ENCODE results near the gene DHTKD1.
A peak's percentile ranks its signal among the peaks of the same experiment; 100 is the strongest.

Gene DHTKD1

GRCh38 chr10:12098966-12099365, 30.2 kb downstream of the DHTKD1 start:
- Mint-ChIP-seq H3K27me3 (no peaks in the 10 kb centered on the region), H3K9me3 (no peaks in the 10 kb centered on the region), H3K4me3 (no peak overlapping the region), H3K27ac (no peak overlapping the region), H3K4me1 (peaks cover 6% of the 10 kb centered on the region), H3K36me3 (peaks cover 56% of the 10 kb centered on the region)
- no peak for ATAC-seq

DNA sequence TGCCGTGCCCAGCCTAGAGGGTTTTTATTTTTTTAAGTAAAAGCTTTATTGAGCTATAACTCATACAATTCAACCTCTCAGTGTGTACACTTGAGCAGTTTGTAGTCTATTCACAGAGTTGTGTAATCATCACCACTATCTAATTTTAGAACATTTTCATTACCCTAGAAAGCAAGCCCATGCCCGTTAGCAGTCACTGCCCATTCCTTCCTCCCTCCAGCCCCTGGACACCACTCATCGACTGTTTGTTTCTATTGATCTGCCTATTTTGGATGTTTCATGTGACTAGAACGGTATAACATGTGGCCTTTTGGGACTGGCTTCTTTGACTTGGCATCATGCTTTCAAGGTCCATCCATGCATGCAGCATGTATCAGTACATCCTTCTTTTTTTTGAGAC, 35.0 kb downstream of the DHTKD1 start:
- no peaks in the 10 kb centered on the region for H3K9me3 Mint-ChIP-seq
- peaks cover 6% of the 10 kb centered on the region for H3K4me1 Mint-ChIP-seq
- H3K27ac Mint-ChIP-seq: no peak overlapping the region
- H3K4me3 Mint-ChIP-seq: no peak overlapping the region
- peaks cover 72% of the 10 kb centered on the region for H3K36me3 Mint-ChIP-seq
- no peaks in the 10 kb centered on the region for H3K27me3 Mint-ChIP-seq
- ATAC-seq: no peak

DNA sequence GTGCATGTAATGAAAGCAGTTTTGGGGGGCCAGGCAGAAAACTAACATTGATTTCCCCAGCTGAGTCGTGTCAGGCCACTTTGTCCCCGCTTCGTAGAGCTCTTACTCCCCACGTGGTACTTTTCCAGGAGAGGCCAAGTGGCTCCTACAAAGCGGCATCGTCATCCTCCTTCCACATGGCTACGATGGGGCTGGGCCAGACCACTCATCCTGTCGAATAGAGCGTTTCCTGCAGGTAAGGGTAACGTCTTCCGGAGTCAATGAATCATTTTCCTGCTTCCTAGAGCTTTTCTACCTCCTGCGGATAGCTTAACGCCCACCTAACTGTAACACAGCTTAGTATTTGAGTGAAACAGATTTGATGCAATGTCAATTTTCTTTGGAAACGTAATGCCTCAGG, 39.0 kb downstream of the DHTKD1 start:
- Mint-ChIP-seq H3K9me3 (no peaks in the 10 kb centered on the region), H3K36me3 (peaks cover 76% of the 10 kb centered on the region), H3K27ac (no peak overlapping the region), H3K4me1 (peaks cover 17% of the 10 kb centered on the region), H3K27me3 (no peaks in the 10 kb centered on the region), H3K4me3 (no peak overlapping the region)
- ATAC-seq: no peak

- Mint-ChIP-seq H3K36me3 (peaks cover 69% of the 10 kb centered on the region), H3K27me3 (no peaks in the 10 kb centered on the region), H3K9me3 (no peaks in the 10 kb centered on the region), H3K4me1 (peaks cover 22% of the 10 kb centered on the region), H3K27ac (peak overlapping the region; percentile 1), H3K4me3 (no peak overlapping the region)
- no peak for ATAC-seq
Measured at GRCh38 chr10:12109286-12109685, 40.5 kb downstream of the DHTKD1 start.

DNA sequence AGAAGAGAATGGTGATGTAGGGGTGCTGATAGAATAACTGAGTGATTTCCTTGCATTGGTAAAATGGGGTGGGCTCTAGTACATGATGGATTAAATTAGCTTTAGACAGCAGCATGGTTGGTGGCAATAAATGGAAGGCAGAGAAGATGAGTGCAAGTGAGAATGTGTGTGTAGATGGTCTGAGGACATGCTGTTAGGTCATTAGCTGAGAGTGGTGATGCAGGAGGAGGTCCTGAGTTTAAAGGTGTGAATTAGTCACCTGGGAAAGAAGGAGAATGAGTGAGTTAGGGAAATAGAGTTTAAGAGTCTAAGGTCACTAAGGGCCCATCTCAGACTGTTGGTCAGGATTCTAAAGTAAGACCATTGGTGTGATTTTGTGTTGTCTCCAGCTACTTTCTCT, 42.8 kb downstream of the DHTKD1 start:
- Mint-ChIP-seq H3K4me1 (peaks cover 22% of the 10 kb centered on the region), H3K4me3 (no peak overlapping the region), H3K9me3 (no peaks in the 10 kb centered on the region), H3K27ac (peak overlapping the region; percentile 2), H3K27me3 (no peaks in the 10 kb centered on the region), H3K36me3 (peaks cover 59% of the 10 kb centered on the region)
- no peak for ATAC-seq

- Mint-ChIP-seq H3K36me3 (peaks cover 65% of the 10 kb centered on the region), H3K27ac (peak overlapping the region; percentile 2), H3K9me3 (no peaks in the 10 kb centered on the region), H3K4me3 (no peak overlapping the region), H3K4me1 (peaks cover 22% of the 10 kb centered on the region), H3K27me3 (no peaks in the 10 kb centered on the region)
- no peak for ATAC-seq
Measured at GRCh38 chr10:12113627-12114026, 44.9 kb downstream of the DHTKD1 start.

GRCh38 chr10:12121673-12122072, 52.9 kb downstream of the DHTKD1 start:
- Mint-ChIP-seq H3K36me3 (peaks cover 47% of the 10 kb centered on the region), H3K4me1 (peaks cover 34% of the 10 kb centered on the region), H3K27me3 (no peaks in the 10 kb centered on the region), H3K4me3 (peak overlapping the region; percentile 72), H3K27ac (peak overlapping the region; percentile 98), H3K9me3 (no peaks in the 10 kb centered on the region)
- no peak for ATAC-seq

- Mint-ChIP-seq H3K4me3 (peak within 1 kb of the TSS; percentile 81), H3K9me3 (no peaks in the 10 kb centered on the region), H3K36me3 (peaks cover 10% of the 10 kb centered on the region), H3K27me3 (no peaks in the 10 kb centered on the region), H3K27ac (peak within 1 kb of the TSS; percentile 93), H3K4me1 (peaks cover 33% of the 10 kb centered on the region)
- peak; percentile 98 for ATAC-seq
Measured at GRCh38 chr10:12129222-12130111, 60.7 kb downstream of the DHTKD1 start, which contains the start of gene SEC61A2. Gene SEC61A2 (plus strand): TSS chr10:12129677. CDS start chr10:12129788, 111 bp downstream.

DNA sequence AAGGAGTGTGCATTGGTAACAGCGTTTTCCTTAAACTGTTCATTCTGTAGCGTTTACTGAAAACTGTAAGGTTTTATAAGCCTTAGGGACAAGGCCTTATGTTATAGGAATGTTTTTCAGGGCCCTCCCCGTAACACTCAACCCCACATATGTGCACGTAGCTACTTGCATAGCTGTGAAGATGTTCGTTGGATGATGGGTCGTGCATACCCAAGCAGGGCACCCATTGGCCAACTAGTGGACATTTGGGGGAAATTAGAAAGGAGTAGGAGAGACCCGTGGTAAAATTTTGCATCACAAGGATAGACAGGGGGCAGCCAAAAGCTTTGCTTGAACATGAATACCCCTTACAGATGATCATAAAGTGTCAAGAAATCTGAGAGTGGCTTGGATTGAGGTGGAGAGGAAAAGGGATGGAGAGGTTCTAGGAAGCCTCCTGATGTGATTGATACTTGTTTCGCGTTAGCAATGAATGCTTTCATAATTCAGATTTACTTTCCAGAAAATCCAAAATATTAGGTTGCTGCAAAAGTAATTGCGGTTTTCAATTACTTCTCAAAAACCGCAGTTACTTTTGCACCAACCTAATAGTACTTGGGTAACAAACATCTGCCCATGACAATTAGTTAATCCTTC, 61.6 kb downstream of the DHTKD1 start:
- peak; percentile 68 for ATAC-seq
- Mint-ChIP-seq H3K4me1 (peaks cover 33% of the 10 kb centered on the region), H3K36me3 (peaks cover 11% of the 10 kb centered on the region), H3K9me3 (no peaks in the 10 kb centered on the region), H3K27ac (peak overlapping the region; percentile 93), H3K27me3 (no peaks in the 10 kb centered on the region), H3K4me3 (peak overlapping the region; percentile 81)

- no peaks in the 10 kb centered on the region for H3K27me3 Mint-ChIP-seq
- no peak for ATAC-seq
- no peak overlapping the region for H3K4me3 Mint-ChIP-seq
- H3K9me3 Mint-ChIP-seq: no peaks in the 10 kb centered on the region
- peaks cover 5% of the 10 kb centered on the region for H3K4me1 Mint-ChIP-seq
- peaks cover 30% of the 10 kb centered on the region for H3K36me3 Mint-ChIP-seq
- no peak overlapping the region for H3K27ac Mint-ChIP-seq
Measured at GRCh38 chr10:12135631-12136030, 66.9 kb downstream of the DHTKD1 start.

- Mint-ChIP-seq H3K27me3 (no peaks in the 10 kb centered on the region), H3K9me3 (no peaks in the 10 kb centered on the region), H3K4me3 (no peak overlapping the region), H3K27ac (no peak overlapping the region), H3K4me1 (no peaks in the 10 kb centered on the region), H3K36me3 (peaks cover 58% of the 10 kb centered on the region)
- ATAC-seq: no peak
Measured at GRCh38 chr10:12140038-12140437, 71.3 kb downstream of the DHTKD1 start.

GRCh38 chr10:12144538-12144937, 75.8 kb downstream of the DHTKD1 start:
- no peak overlapping the region for H3K27ac Mint-ChIP-seq
- H3K4me3 Mint-ChIP-seq: no peak overlapping the region
- no peaks in the 10 kb centered on the region for H3K4me1 Mint-ChIP-seq
- H3K9me3 Mint-ChIP-seq: no peaks in the 10 kb centered on the region
- H3K36me3 Mint-ChIP-seq: peaks cover 70% of the 10 kb centered on the region
- no peaks in the 10 kb centered on the region for H3K27me3 Mint-ChIP-seq
- no peak for ATAC-seq

DNA sequence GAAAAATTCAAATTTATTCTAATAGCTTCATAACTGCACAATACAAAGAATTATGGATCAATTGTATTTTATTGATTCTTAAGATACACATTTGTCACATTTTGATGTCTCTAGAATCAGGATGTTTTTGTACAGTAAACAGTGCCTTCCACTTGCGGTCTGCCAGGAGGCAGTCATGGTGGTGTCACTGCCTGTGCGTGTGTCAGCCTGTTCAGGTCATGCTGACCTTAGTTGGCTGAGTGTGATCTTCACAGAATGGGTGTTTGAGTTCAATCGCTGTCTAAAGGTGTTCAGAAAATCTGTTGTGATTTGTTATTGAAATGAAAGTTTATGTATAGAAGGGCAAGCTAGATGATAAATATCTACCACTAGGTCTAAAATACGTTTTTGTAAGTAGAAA, 81.4 kb downstream of the DHTKD1 start:
- no peak overlapping the region for H3K4me3 Mint-ChIP-seq

DNA sequence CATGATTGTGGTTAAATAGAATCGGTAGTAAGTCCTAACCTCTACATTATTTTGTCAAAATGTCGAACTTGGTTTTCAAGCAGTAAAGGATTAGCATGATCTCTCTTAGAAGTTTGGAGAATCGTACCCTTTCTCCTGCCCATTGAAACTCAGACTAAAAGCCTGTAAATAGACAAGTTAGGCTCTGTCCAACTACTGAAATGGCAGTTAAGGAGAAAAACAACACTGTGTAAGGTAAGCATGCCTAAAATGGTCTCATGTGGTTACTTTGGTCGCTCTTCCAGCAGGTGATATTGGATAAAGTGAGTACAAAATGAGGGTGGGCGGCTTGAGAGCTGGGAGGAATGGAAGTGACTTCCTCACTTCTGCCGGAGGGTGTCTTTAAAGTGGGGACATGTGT, 85.8 kb downstream of the DHTKD1 start:
- no peak for ATAC-seq
- Mint-ChIP-seq H3K4me3 (no peak overlapping the region), H3K36me3 (peaks cover 50% of the 10 kb centered on the region)

More for the DNA sequence above, 81.4 kb downstream of the DHTKD1 start:
- H3K4me1 Mint-ChIP-seq: no peaks in the 10 kb centered on the region
- H3K36me3 Mint-ChIP-seq: peaks cover 54% of the 10 kb centered on the region
- no peaks in the 10 kb centered on the region for H3K27me3 Mint-ChIP-seq
- no peak overlapping the region for H3K27ac Mint-ChIP-seq
- ATAC-seq: no peak
- no peaks in the 10 kb centered on the region for H3K9me3 Mint-ChIP-seq

GRCh38 chr10:12156367-12157123, 87.8 kb downstream of the DHTKD1 start:
- no peaks in the 10 kb centered on the region for H3K27me3 Mint-ChIP-seq
- no peak for ATAC-seq
- no peak overlapping the region for H3K27ac Mint-ChIP-seq
- no peaks in the 10 kb centered on the region for H3K9me3 Mint-ChIP-seq
- peaks cover 45% of the 10 kb centered on the region for H3K36me3 Mint-ChIP-seq
- no peaks in the 10 kb centered on the region for H3K4me1 Mint-ChIP-seq
- no peak overlapping the region for H3K4me3 Mint-ChIP-seq

More for the DNA sequence above, 85.8 kb downstream of the DHTKD1 start:
- Mint-ChIP-seq H3K27me3 (no peaks in the 10 kb centered on the region), H3K27ac (no peak overlapping the region), H3K9me3 (no peaks in the 10 kb centered on the region), H3K4me1 (no peaks in the 10 kb centered on the region)

Data from stimulated activated memory B cell treated with anti-CD40 and anti-IgM and Interleukin-4, amounts not matched to agents 10 μg/mL and 1 μg/mL and 100 μg/mL, for 72 hours (primary cell).